ENCODE results near the gene DGKG.

Gene DGKG

DNA sequence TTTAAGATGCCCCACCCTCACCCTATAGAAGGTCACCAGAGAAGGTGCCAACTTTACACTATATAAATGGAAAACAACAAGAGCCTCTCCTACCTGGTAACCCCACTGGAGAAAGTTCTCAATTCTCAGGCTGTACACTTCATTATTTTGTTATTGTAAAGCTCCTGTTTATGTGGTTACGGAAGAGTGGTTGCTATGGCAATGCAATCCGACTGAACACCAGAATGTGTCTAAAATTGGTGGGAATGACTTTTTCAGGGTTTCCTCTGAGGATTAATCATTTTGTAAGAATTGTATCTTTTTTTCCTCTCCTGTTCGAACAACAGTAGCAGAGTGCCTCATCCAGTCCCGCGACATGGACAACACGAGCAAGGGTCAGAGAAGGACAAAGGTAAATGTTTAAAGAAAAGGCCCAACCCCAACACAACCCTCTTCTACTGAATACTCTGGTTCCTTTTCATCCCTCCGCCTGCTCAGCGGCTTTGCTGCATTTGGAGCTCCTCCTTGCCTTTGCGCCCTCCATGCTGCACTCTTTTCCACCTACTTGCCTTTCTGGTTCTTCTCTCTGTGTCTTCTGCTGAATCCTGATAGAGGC, 45.3 kb downstream of the DGKG start:
- no peak for DNase-seq (ENCODE audit: low read depth)
- TF ChIP-seq, protein P1, sequence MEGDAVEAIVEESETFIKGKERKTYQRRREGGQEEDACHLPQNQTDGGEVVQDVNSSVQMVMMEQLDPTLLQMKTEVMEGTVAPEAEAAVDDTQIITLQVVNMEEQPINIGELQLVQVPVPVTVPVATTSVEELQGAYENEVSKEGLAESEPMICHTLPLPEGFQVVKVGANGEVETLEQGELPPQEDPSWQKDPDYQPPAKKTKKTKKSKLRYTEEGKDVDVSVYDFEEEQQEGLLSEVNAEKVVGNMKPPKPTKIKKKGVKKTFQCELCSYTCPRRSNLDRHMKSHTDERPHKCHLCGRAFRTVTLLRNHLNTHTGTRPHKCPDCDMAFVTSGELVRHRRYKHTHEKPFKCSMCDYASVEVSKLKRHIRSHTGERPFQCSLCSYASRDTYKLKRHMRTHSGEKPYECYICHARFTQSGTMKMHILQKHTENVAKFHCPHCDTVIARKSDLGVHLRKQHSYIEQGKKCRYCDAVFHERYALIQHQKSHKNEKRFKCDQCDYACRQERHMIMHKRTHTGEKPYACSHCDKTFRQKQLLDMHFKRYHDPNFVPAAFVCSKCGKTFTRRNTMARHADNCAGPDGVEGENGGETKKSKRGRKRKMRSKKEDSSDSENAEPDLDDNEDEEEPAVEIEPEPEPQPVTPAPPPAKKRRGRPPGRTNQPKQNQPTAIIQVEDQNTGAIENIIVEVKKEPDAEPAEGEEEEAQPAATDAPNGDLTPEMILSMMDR (IDR thresholded peaks at IDR 0.05; ENCODE audit: low read depth, low read length, missing control alignments), result no peak
- no peak overlapping the region for H3K4me3 ChIP-seq (ENCODE audit: low read depth, low read length)
- in situ Hi-C loops (cut with HindIII; ENCODE audit: low sequenced_read_pairs), result no loop called here

DNA sequence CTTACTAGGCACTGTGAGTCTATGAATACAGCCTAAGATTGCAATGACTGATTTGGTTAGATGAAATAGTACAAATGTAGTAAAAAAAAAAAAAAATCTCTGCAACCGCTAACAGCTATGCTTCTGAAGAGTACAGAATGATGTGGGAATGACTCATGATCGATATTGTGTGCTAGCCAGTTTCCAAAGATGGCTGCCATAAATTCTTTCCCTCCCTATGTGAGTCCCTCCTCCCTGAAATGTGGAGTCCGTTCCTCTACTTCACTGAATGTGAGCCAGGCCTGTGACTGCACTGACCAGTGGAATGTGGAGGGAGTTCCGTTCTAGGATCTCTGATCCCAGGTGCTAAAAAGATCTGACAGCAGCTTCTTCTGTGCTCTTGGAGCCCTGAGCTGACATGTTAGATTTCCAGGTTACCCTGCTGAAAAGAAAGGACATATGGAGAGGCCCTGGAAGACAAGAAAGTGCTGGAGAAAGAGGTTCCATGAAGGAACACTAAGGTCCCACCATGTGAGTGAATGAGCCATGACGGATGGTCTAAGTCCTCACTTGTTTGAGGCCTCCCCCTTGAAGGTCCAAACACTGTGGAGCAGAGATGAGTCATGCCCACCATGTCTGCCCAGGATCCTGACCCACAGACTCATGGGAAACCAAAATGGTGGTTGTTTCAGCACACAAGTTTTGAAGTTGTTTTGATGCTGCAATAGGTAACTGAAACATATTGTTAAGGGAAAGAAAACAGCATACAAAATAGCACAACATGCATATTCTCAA, 46.3 kb downstream of the DGKG start:
- H3K4me3 ChIP-seq (ENCODE audit: low read depth, low read length), result no peak overlapping the region
- peak; percentile 47 for DNase-seq (ENCODE audit: low read depth)
- TF ChIP-seq, protein P1 (IDR thresholded peaks at IDR 0.05; ENCODE audit: low read depth, low read length, missing control alignments), result no peak
- in situ Hi-C loops (cut with HindIII; ENCODE audit: low sequenced_read_pairs), result no loop called here

DNA sequence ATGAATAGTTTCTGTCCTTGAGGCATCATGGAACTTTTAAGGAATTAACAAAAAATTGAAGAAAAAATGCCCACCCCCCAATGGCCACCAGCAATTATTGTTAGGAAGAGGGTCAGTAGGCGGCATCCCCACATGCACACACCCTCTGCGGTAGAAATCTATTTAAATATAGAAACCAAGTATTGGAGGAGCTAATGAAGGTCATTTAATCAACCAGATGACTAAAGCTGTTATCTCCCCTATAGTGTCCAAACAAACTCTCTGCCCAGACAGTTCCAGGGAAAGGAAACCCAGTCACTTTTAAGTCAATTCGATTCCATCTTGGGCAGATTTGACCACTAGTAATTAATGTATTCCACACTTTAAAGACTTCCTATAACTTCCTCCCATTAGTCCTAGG, 47.1 kb downstream of the DGKG start:
- in situ Hi-C loops (cut with HindIII; ENCODE audit: low sequenced_read_pairs), result no loop called here
- TF ChIP-seq, protein P1 (IDR thresholded peaks at IDR 0.05; ENCODE audit: low read depth, low read length, missing control alignments), result no peak
- DNase-seq (ENCODE audit: low read depth), result no peak
- no peak overlapping the region for H3K4me3 ChIP-seq (ENCODE audit: low read depth, low read length)

DNA sequence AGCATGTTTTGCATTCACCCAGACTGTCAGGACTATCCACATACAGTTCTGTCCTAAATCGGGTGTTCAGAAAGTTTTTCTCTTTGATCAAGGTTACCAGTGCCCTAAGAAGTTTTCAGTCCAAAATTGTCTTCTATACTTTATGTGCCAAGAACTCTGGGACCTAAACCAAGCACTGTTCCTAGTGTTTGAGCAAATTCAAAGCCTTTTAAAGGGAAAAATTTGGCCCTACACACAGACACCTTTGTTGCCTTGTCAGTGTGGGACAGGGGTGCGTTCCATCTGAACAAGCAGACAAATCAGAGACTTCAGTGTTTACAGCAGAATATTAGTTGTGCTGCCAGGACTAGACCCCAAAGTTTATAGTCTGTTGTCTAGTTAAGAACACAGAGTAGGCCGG, 50.6 kb downstream of the DGKG start:
- in situ Hi-C loops (cut with HindIII; ENCODE audit: low sequenced_read_pairs), result no loop called here
- DNase-seq (ENCODE audit: low read depth), result no peak
- no peak overlapping the region for H3K4me3 ChIP-seq (ENCODE audit: low read depth, low read length)
- TF ChIP-seq, protein P1 (IDR thresholded peaks at IDR 0.05; ENCODE audit: low read depth, low read length, missing control alignments), result no peak

DNA sequence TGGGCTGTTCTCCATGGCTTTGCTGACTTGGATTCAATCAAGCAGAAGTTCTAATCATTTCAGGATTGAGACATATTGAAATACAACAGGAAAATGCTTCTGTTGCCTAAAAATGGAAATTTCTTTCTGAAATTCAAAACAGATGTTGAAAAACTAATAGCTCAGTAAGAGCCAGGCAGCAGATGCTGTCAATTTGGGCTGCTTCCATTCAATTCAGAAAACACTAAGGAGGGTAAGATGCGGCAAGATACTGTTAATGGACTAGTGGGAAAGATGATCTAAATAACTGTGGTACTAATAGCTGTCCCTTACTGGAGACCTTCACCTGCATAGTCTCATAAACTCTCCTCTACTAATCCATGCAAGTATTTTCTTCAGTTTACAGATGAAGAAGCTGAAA, 53.5 kb downstream of the DGKG start:
- in situ Hi-C loops (cut with HindIII; ENCODE audit: low sequenced_read_pairs), result no loop called here
- TF ChIP-seq, protein P1 (IDR thresholded peaks at IDR 0.05; ENCODE audit: low read depth, low read length, missing control alignments), result no peak
- DNase-seq (ENCODE audit: low read depth), result no peak
- H3K4me3 ChIP-seq (ENCODE audit: low read depth, low read length), result no peak overlapping the region

DNA sequence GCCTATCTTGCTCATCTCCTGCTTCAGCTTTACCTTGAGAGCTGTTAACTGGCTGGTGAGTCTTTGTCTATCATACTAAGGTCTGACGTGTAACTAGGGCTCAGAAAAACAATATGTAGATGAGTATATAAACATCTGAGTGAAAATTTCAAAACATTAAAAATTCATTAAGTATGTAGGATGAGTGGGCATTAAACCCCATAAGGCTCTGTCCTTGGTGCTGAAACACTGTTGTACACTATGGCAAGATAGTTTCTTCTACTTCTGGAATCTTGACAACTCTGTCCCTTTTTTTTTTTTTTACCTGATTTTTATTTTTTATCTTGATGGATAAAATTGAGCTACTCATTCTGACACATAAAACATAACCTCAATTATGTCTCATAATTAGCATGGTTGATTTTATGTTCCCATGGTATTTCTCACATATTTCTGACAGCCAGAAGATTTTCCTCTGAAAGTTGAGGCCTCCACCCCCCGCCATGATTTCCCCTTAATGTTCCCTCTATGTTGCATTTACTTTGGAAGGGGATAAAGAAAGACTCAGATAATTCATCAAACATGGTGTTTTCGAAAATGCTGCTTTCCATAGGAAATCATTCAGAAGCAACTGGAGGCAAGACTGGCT, 54.3 kb downstream of the DGKG start:
- in situ Hi-C loops (cut with HindIII; ENCODE audit: low sequenced_read_pairs), result no loop called here
- DNase-seq (ENCODE audit: low read depth), result peak; percentile 55
- TF ChIP-seq, protein P1 (IDR thresholded peaks at IDR 0.05; ENCODE audit: low read depth, low read length, missing control alignments), result no peak
- H3K4me3 ChIP-seq (ENCODE audit: low read depth, low read length), result no peak overlapping the region

Data from astrocyte of the cerebellum (primary cell).